K562 (cell line): ENCODE results near the gene GOT2. TPM values are rescaled to one million over a fixed set of nuclear protein-coding genes. Genes with fewer than 3 reads are reported as not detected.

Experiments used
- ATAC-seq: fragments of 200-7000 bp; cut with Tn5 transposase; 3 replicates; pipeline ENCODE4 v1.9.1; 2020; ENCODE audit warnings: moderate library complexity
- BruUV-seq: library from RNA; stranded (reverse); fragments of 400-500 nt; replicated peaks from 2 replicates; lab custom pipeline; 2021; lab: Mats Ljungman, UMichigan
- CTCF ChIA-PET: fragments of 300-600 bp; formaldehyde crosslinking; extraction: SDS; loops from one replicate; lab custom pipeline; 2021; ENCODE audit warnings: low intra/inter-chr PET ratio; lab: Yijun Ruan, JAX
- POLR2A ChIA-PET: fragments of 300-600, 350-650 bp; sonication (Branson Sonifier 250); formaldehyde crosslinking; extraction: SDS; loops from one replicate; lab custom pipeline; 2021; ENCODE audit warnings: antibody characterized with exemption, inconsistent platforms; lab: Yijun Ruan, JAX
- DNase-seq, 4 experiments: peaks; one replicate each; pipeline versions ENCODE4 v3.0.0 to v3.0.0-alpha.2; 2011 to 2018; ENCODE audit warnings: low spot score in 3 of 4, mixed read lengths in 3 of 4; ENCODE audit errors: extremely low read depth in 1 of 4
- FAIRE-seq: peaks from 2 replicates; lab custom pipeline; 2011; peaks lifted over from hg19 to GRCh38; lab: Jason Lieb, UNC
- H2AFZ ChIP-seq: 2 replicates; pipeline ENCODE4 v1.6.0; 2011; ENCODE audit warnings: low read depth, low read length, control low read depth, inconsistent platforms
- H3K27ac ChIP-seq: fragments of 200-600 bp; 3 replicates; pipeline ENCODE4 v1.8.0; 2011; ENCODE audit warnings: low read depth, mild to moderate bottlenecking, control low read depth, inconsistent platforms, low read length, moderate library complexity, mixed read lengths; ENCODE audit errors: extremely low read depth
- H3K27me3 ChIP-seq, 2 experiments: fragments of 300-600 bp in 1 of 2; 2 replicates in 1 of 2; 3 replicates in 1 of 2; pipeline versions ENCODE4 v1.6.0 to v1.8.0; 2011; ENCODE audit warnings: inconsistent platforms in 2 of 2, low read length in 2 of 2, mild to moderate bottlenecking in 1 of 2, mixed read lengths in 1 of 2, moderate library complexity in 1 of 2; ENCODE audit not compliant: control insufficient read depth in 2 of 2, insufficient read depth in 2 of 2
- H3K36me3 ChIP-seq: fragments of 300-600 bp; 3 replicates; pipeline ENCODE4 v1.8.0; 2011; ENCODE audit warnings: mild to moderate bottlenecking, low read length, inconsistent platforms; ENCODE audit not compliant: control insufficient read depth, insufficient read depth
- H3K4me1 ChIP-seq, 2 experiments: fragments of 200-600 bp in 1 of 2; replicated peaks in 1 of 2; 2 replicates in 1 of 2; 3 replicates in 1 of 2; pipeline versions ENCODE4 v1.5.1 to v1.8.0; 2011; ENCODE audit warnings: inconsistent platforms in 2 of 2, low read length in 2 of 2, mild to moderate bottlenecking in 1 of 2, mixed read lengths in 1 of 2, moderate library complexity in 1 of 2; ENCODE audit not compliant: control insufficient read depth in 2 of 2, insufficient read depth in 2 of 2
- H3K4me2 ChIP-seq: 2 replicates; pipeline ENCODE4 v1.6.1; 2011; ENCODE audit warnings: low read length, control low read depth, inconsistent platforms, mixed read lengths; ENCODE audit not compliant: insufficient read depth
- H3K4me3 ChIP-seq: fragments of 200-600 bp; sonication (generic), shearing (Covaris generic); 2 replicates; pipeline ENCODE4 v1.5.1; 2016; ENCODE audit warnings: control low read depth, inconsistent platforms
- H3K79me2 ChIP-seq: fragments of 200-600 bp; 3 replicates; pipeline ENCODE4 v1.8.0; 2011; ENCODE audit warnings: low read length, inconsistent platforms; ENCODE audit not compliant: control insufficient read depth, insufficient read depth
- H3K9ac ChIP-seq, 2 experiments: 2 replicates each; pipeline versions ENCODE4 v1.6.0 to v1.6.1; 2011; ENCODE audit warnings: low read depth in 2 of 2, low read length in 2 of 2, control low read depth in 1 of 2, inconsistent platforms in 1 of 2, mild to moderate bottlenecking in 1 of 2, mixed read lengths in 1 of 2; ENCODE audit not compliant: insufficient read depth in 1 of 2
- H3K9me1 ChIP-seq: one replicate; pipeline ENCODE4 v1.6.0; 2011; ENCODE audit warnings: inconsistent platforms, mild to moderate bottlenecking, low read length, moderate library complexity; ENCODE audit not compliant: control insufficient read depth, insufficient read depth
- H3K9me3 ChIP-seq: replicated peaks from 2 replicates; pipeline ENCODE4 v1.5.1; 2011; ENCODE audit warnings: low read depth, low read length, inconsistent platforms; ENCODE audit not compliant: control insufficient read depth, insufficient read depth
- H4K20me1 ChIP-seq: replicated peaks from 2 replicates; pipeline ENCODE4 v1.6.1; 2011; ENCODE audit warnings: low read length, inconsistent platforms, mixed read lengths; ENCODE audit not compliant: control insufficient read depth, insufficient read depth
- BCOR ChIP-seq: fragments of 450-650 bp; IDR thresholded peaks from 2 replicates; pipeline ENCODE4 v1.6.1; 2016
- FOXJ2 ChIP-seq: fragments of 200-800 bp; sonication (Bioruptor generic); IDR thresholded peaks from 2 replicates; pipeline ENCODE4 v1.6.1; 2016; ENCODE audit warnings: missing genetic modification characterization, missing compliant biosample characterization
- FOXP1 ChIP-seq: sonication (generic); formaldehyde crosslinking; IDR thresholded peaks from 2 replicates; pipeline ENCODE4 v1.8.0; 2022; ENCODE audit warnings: mild to moderate bottlenecking, missing genetic modification reagents
- NRF1 ChIP-seq, 2 experiments: fragments of 450-650 bp; IDR thresholded peaks in 1 of 2; conservative IDR thresholded peaks in 1 of 2; 2 replicates each; pipeline ENCODE4 v1.6.1; 2014; ENCODE audit warnings: mild to moderate bottlenecking in 2 of 2
- RCOR1 ChIP-seq, 2 experiments: IDR thresholded peaks; 2 replicates each; pipeline ENCODE4 v1.6.1; 2012; ENCODE audit warnings: low read depth in 2 of 2, low read length in 2 of 2, borderline replicate concordance in 1 of 2, improper control_type of control experiment in 1 of 2
- SMARCC2 ChIP-seq: fragments of 450-650 bp; IDR thresholded peaks from 2 replicates; pipeline ENCODE4 v1.6.1; 2017; ENCODE audit warnings: antibody characterized with exemption, moderate library complexity, mild to moderate bottlenecking, low read depth
- SRSF1 ChIP-seq: fragments of 200-400 bp; formaldehyde crosslinking; IDR thresholded peaks from 2 replicates; pipeline ENCODE4 v1.6.1; 2017; ENCODE audit warnings: mild to moderate bottlenecking, low read depth, low read length, moderate library complexity
- TAF7 ChIP-seq: fragments of 450-650 bp; IDR thresholded peaks from 2 replicates; pipeline ENCODE4 v1.6.1; 2016; ENCODE audit warnings: missing genetic modification characterization, missing compliant biosample characterization
- ZNF184 ChIP-seq: sonication (generic); formaldehyde crosslinking; IDR thresholded peaks from 2 replicates; pipeline ENCODE4 v1.5.0; 2020; ENCODE audit warnings: missing genetic modification reagents
- ZZZ3 ChIP-seq: fragments of 450-650 bp; IDR thresholded peaks from 2 replicates; pipeline ENCODE4 v1.6.1; 2016; ENCODE audit warnings: antibody characterized with exemption, mild to moderate bottlenecking, moderate library complexity
- WGBS: fragments of 100-300 bp; shearing (Covaris generic); methylation state at CpG from one replicate; pipeline ENCODE4 v1.1.6; 2016; ENCODE audit warnings: low coverage, mixed read lengths; ENCODE audit not compliant: insufficient coverage; ENCODE audit errors: missing lambda C conversion rate; 5-methylcytosine and 5-hydroxymethylcytosine counted together
- in situ Hi-C: fragments of 300-500 bp; cut with MboI; formaldehyde crosslinking; loops from 4 replicates; pipeline ENCODE4 v1.15.0; 2018; ENCODE audit warnings: inconsistent platforms, mixed read lengths
- intact Hi-C: fragments of 100-400 bp; cut with micrococcal nuclease; formaldehyde crosslinking; loops from 2 replicates; pipeline ENCODE4 v1.14.2; 2022
- polyA plus RNA-seq, 8 experiments: library from polyadenylated mRNA; depleted of rRNA in 4 of 8; stranded (reverse) in 5 of 8; unstranded in 3 of 8; fragments of >200 nt; fragmentation: Nextera tagmentation in 2 of 8; fragmentation: Illumina TruSeq in 1 of 8; extraction: Ambion mirVana in 2 of 8; extraction: Trizol in 1 of 8; gene quantifications; 2 replicates each; pipeline versions ENCODE4 v1.2.1 to v1.2.3, GENCODE V29; 2011 to 2014; ENCODE audit warnings: inconsistent platforms in 1 of 8, missing spikeins in 1 of 8
- total RNA-seq, 7 experiments: library from RNA; depleted of rRNA in 6 of 7; stranded (reverse); fragments of >200 nt in 6 of 7; fragmentation: Illumina TruSeq in 2 of 7; extraction: Trizol in 2 of 7; gene quantifications; 2 replicates each; pipeline versions ENCODE4 v1.2.1 to v1.2.3, GENCODE V29; 2011 to 2021; ENCODE audit warnings: low replicate concordance in 1 of 7
- TF ChIP-seq, protein P1 (sequence below): fragments of 450-650 bp; IDR thresholded peaks from 2 replicates; pipeline ENCODE4 v1.6.1; 2018; ENCODE audit warnings: mild to moderate bottlenecking, low read depth; ENCODE audit not compliant: partially characterized antibody
- TF ChIP-seq, protein P2 (sequence below): sonication (generic); formaldehyde crosslinking; IDR thresholded peaks from 2 replicates; pipeline ENCODE4 v1.8.1; 2023; ENCODE audit warnings: mild to moderate bottlenecking, missing genetic modification reagents
- TF ChIP-seq, protein P3 (sequence below): conservative IDR thresholded peaks from 2 replicates; pipeline ENCODE4 v1.6.1; 2011; ENCODE audit warnings: low read depth, mild to moderate bottlenecking, low read length; ENCODE audit not compliant: control insufficient read depth
- TF ChIP-seq, protein P4 (sequence below): fragments of 450-650 bp; IDR thresholded peaks from 2 replicates; pipeline ENCODE4 v1.6.1; 2014; ENCODE audit warnings: low read depth, mild to moderate bottlenecking, moderate library complexity, borderline replicate concordance

GOT2 gene
- total and polyA plus RNA-seq, 9 of the 15 experiments (the other 6 are each of a cell fraction or from before 2014, with no cell fraction given) = 43.1 to 190 (median 80.2) TPM

DNA sequence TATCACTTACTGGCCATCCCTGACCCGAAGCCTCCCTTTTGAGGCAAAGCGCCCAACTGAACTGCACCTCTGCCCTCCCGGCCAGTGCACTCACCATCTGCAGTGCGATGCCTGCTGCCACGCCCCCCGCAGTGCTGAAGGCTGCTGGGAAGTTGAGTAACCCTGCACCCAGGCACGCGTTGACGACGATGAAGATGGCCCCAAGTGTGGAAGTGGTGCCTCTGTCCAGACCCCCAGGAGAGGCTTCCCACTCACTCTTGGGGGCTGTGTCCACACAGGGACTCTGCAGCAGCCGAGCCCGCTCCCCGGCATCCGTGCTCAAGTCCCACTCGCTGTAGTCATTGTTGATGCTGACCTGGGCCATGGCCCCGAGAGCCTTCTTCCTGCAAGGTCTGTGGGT lies 54.4 kb downstream of the GOT2 start:
- no peaks in the 10 kb centered on the region for H3K9me3 ChIP-seq
- H3K9ac ChIP-seq = no peak overlapping the region
- ATAC-seq = no peak
- H4K20me1 ChIP-seq = no peaks in the 10 kb centered on the region
- no peak overlapping the region for H3K4me3 ChIP-seq
- peaks cover 18% of the 10 kb centered on the region; the same call in 2 of the 3 replicates for H3K36me3 ChIP-seq
- no peak for FAIRE-seq
- in situ Hi-C loops = no loop called here
- H2AFZ ChIP-seq = no peak overlapping the region
- H3K4me1 ChIP-seq = peaks cover 4 to 14% of the 10 kb centered on the region in 2 experiments; a peak in 3 of 5 replicates
- H3K4me2 ChIP-seq = no peak overlapping the region
- 95% methylated on average over 14 of the region's 16 CpGs for WGBS
- 0 out of 3 replicates have a peak, but pooled peaks cover 3% of the 10 kb centered on the region for H3K79me2 ChIP-seq
- BruUV-seq = no TSS peak
- no peaks in the 10 kb centered on the region for H3K9me1 ChIP-seq
- POLR2A ChIA-PET = no interaction called here
- no peak overlapping the region for H3K27ac ChIP-seq
- CTCF ChIA-PET = no interaction called here
- DNase-seq = no peak
- H3K27me3 ChIP-seq = no peaks in the 10 kb centered on the region
- intact Hi-C loops = no loop called here
- TF ChIP-seq ZZZ3 = no peak
- TF ChIP-seq, protein P1, sequence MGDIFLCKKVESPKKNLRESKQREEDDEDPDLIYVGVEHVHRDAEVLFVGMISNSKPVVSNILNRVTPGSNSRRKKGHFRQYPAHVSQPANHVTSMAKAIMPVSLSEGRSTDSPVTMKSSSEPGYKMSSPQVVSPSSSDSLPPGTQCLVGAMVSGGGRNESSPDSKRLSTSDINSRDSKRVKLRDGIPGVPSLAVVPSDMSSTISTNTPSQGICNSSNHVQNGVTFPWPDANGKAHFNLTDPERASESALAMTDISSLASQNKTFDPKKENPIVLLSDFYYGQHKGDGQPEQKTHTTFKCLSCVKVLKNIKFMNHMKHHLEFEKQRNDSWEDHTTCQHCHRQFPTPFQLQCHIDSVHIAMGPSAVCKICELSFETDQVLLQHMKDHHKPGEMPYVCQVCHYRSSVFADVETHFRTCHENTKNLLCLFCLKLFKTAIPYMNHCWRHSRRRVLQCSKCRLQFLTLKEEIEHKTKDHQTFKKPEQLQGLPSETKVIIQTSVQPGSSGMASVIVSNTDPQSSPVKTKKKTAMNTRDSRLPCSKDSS = no peak
- TF ChIP-seq TAF7 (tag) = no peak
- TF ChIP-seq, protein P2, sequence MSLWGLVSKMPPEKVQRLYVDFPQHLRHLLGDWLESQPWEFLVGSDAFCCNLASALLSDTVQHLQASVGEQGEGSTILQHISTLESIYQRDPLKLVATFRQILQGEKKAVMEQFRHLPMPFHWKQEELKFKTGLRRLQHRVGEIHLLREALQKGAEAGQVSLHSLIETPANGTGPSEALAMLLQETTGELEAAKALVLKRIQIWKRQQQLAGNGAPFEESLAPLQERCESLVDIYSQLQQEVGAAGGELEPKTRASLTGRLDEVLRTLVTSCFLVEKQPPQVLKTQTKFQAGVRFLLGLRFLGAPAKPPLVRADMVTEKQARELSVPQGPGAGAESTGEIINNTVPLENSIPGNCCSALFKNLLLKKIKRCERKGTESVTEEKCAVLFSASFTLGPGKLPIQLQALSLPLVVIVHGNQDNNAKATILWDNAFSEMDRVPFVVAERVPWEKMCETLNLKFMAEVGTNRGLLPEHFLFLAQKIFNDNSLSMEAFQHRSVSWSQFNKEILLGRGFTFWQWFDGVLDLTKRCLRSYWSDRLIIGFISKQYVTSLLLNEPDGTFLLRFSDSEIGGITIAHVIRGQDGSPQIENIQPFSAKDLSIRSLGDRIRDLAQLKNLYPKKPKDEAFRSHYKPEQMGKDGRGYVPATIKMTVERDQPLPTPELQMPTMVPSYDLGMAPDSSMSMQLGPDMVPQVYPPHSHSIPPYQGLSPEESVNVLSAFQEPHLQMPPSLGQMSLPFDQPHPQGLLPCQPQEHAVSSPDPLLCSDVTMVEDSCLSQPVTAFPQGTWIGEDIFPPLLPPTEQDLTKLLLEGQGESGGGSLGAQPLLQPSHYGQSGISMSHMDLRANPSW = no peak
- TF ChIP-seq, protein P3, sequence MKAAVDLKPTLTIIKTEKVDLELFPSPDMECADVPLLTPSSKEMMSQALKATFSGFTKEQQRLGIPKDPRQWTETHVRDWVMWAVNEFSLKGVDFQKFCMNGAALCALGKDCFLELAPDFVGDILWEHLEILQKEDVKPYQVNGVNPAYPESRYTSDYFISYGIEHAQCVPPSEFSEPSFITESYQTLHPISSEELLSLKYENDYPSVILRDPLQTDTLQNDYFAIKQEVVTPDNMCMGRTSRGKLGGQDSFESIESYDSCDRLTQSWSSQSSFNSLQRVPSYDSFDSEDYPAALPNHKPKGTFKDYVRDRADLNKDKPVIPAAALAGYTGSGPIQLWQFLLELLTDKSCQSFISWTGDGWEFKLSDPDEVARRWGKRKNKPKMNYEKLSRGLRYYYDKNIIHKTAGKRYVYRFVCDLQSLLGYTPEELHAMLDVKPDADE = no peak
- TF ChIP-seq BCOR = no peak
- TF ChIP-seq FOXJ2 (tag) = no peak
- TF ChIP-seq RCOR1 (IDR thresholded peaks at IDR 0.05; ENCODE audit: borderline replicate concordance in 1 of 2, low read depth in 2 of 2, low read length in 2 of 2) = no peak
- TF ChIP-seq SRSF1 = no peak
- TF ChIP-seq, protein P4, sequence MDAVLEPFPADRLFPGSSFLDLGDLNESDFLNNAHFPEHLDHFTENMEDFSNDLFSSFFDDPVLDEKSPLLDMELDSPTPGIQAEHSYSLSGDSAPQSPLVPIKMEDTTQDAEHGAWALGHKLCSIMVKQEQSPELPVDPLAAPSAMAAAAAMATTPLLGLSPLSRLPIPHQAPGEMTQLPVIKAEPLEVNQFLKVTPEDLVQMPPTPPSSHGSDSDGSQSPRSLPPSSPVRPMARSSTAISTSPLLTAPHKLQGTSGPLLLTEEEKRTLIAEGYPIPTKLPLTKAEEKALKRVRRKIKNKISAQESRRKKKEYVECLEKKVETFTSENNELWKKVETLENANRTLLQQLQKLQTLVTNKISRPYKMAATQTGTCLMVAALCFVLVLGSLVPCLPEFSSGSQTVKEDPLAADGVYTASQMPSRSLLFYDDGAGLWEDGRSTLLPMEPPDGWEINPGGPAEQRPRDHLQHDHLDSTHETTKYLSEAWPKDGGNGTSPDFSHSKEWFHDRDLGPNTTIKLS = no peak
- TF ChIP-seq ZNF184 = no peak
- TF ChIP-seq SMARCC2 = no peak
- no peak for TF ChIP-seq NRF1 (conservative IDR thresholded peaks at IDR 0.05 in 1 of 2, IDR thresholded peaks at IDR 0.05 in 1 of 2)
- TF ChIP-seq FOXP1 (CRISPR knock-in tag) = no peak
